GM04504 (cell line): Measurements from ENCODE around the gene PLD1.
"Not testable (repeated sequence)": the region's sequence is repeated elsewhere in the genome, so short reads cannot be mapped to it uniquely, and the experiment has no call there.

Experiments used
- DNase-seq: peaks from one replicate; pipeline ENCODE4 v3.0.0-alpha.2; 2012; ENCODE audit warnings: low read depth

The PLD1 gene

GRCh38 chr3:171694888-171695287 is 115.4 kb downstream of the PLD1 start:
- DNase-seq: no peak

- DNase-seq: not testable (repeated sequence)
Observed at GRCh38 chr3:171692551-171692950, 117.7 kb downstream of the PLD1 start.

GRCh38 chr3:171691485-171691884 is 118.8 kb downstream of the PLD1 start:
- no peak for DNase-seq

- DNase-seq: no peak
Observed at GRCh38 chr3:171690281-171690680, 120.0 kb downstream of the PLD1 start.

- no peak for DNase-seq
Observed at GRCh38 chr3:171688593-171688992, 121.7 kb downstream of the PLD1 start.

GRCh38 chr3:171688002-171688401 is 122.3 kb downstream of the PLD1 start:
- no peak for DNase-seq

- DNase-seq: no peak
Observed at GRCh38 chr3:171687581-171687980, 122.7 kb downstream of the PLD1 start.

GRCh38 chr3:171687064-171687463 is 123.2 kb downstream of the PLD1 start:
- no peak for DNase-seq

- no peak for DNase-seq
Observed at GRCh38 chr3:171685116-171685895, 125.0 kb downstream of the PLD1 start.

- no peak for DNase-seq
Observed at GRCh38 chr3:171684221-171684620, 126.1 kb downstream of the PLD1 start.

GRCh38 chr3:171682743-171683142 is 127.5 kb downstream of the PLD1 start:
- no peak for DNase-seq

GRCh38 chr3:171680726-171681411 is 129.4 kb downstream of the PLD1 start:
- no peak for DNase-seq

- DNase-seq: no peak
Observed at GRCh38 chr3:171678971-171679492, 131.3 kb downstream of the PLD1 start.

- DNase-seq: no peak
Observed at GRCh38 chr3:171677706-171678105, 132.6 kb downstream of the PLD1 start.

- no peak for DNase-seq
Observed at GRCh38 chr3:171676601-171677175, 133.6 kb downstream of the PLD1 start.

- no peak for DNase-seq
Observed at GRCh38 chr3:171673951-171674350, 136.3 kb downstream of the PLD1 start.

- no peak for DNase-seq
Observed at GRCh38 chr3:171672538-171672937, 137.7 kb downstream of the PLD1 start.

GRCh38 chr3:171672124-171672523 is 138.2 kb downstream of the PLD1 start:
- DNase-seq: no peak

- no peak for DNase-seq
Observed at GRCh38 chr3:171671709-171672108, 138.6 kb downstream of the PLD1 start.

- DNase-seq: no peak
Observed at GRCh38 chr3:171666516-171666915, 143.8 kb downstream of the PLD1 start.

GRCh38 chr3:171663805-171664204 is 146.5 kb downstream of the PLD1 start:
- DNase-seq: no peak

- no peak for DNase-seq
Observed at GRCh38 chr3:171661484-171661883, 148.8 kb downstream of the PLD1 start.

- DNase-seq: no peak
Observed at GRCh38 chr3:171660188-171660587, 150.1 kb downstream of the PLD1 start.
